GM21723 (cell line): ENCODE data around the gene FAM131C.
A peak's percentile ranks its signal among the peaks of the same experiment; 100 is the strongest.
"Not testable (repeated sequence)": the region's sequence is repeated elsewhere in the genome, so short reads cannot be mapped to it uniquely, and the experiment has no call there.

Experiments used
- ATAC-seq: cut with Tn5 transposase; IDR thresholded peaks from one replicate; pipeline ENCODE4 v1.9.1; 2021; ENCODE audit warnings: mild to moderate bottlenecking, moderate library complexity; ENCODE audit not compliant: unreplicated experiment

FAM131C gene

DNA sequence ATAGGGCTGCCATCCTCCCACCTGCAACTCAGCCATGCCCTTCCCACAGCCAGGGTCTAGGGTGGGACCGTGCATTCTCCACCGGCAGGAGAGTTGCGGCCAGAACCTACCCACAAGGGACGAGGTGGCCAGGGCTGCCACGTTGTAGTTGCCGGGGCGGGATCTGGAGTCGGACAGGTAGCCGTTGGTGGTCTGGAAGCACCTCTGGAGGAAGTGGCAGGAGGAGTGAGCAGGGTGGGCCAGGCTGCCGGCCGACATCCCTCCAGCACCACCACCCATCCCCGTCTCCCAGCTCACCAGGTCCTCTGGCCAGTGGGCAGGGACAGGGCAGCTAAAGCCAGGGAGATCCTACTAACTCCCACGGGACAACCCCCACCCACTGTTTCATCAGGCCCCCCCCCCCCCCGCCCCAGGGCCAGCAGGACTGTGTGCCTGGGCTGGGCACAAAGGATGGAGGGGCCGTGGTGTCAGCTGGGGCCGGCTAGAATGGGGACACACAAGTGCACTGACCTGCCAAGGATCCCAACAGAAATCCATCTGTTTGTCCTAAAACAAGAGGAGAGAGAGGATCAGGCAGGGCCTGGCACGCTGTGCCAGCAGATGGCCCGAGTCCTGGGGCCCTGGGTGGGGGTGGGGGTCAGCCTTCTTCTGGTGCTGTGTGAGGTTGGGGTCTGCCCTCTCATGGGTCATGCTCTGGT is 11.3 kb downstream of the FAM131C start:
- not testable (repeated sequence) for ATAC-seq

DNA sequence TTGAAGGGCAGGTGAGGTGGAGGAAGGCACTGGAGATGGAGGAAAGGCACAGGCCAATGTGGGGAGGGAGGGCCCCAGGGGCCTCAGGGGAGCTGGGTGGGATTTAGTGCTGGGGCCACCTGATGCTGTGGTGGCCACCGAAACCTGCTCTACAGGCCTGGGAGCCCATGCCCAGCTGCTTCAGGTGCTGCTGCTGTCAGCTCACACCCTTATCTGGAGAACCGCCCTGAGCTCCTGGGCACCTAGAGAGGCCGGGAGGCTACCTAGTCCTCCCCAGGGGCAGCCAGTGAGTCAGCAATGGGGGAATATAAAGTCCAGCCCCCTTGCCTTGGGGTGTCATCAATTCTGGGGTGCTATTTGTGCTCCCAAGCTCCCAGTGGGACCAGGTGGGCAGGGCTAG is 12.2 kb downstream of the FAM131C start:
- no peak for ATAC-seq

DNA sequence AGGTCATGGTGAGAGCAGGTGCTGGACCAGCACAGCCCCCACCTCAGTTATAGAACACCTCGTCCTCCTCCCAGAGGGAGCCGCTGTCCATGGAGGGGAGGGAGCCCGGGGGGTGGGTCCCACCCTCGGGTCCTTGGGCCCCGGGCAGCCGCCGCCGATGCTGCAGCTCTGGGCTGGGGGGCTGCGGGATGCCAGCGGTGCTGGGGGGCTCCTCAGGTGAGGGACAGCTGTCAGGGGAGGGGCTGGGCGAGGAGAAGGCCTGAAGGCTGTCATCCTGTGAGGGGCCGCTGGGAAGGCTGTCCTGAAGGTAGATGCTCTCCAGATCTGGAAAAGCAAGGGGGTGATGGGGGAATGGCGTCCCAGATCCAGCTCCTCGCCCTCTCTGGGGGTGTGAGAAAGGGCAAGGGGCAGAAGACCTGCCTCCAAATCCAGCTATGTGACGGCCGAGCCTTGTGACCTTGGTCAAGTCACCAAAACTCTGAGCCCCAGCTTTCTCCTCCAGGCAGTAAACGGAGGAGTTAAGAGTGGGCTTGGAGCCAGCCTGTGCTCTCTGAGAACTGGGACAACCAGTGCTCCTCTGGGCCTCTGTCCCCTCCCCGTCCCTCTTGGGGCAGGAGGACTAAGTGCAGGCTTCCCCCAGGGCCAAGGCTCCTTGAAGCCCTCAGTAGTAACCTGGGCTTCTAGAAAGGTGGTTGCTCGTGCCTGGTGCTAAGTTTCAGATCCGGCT is 14.9 kb downstream of the FAM131C start:
- not testable (repeated sequence) for ATAC-seq

DNA sequence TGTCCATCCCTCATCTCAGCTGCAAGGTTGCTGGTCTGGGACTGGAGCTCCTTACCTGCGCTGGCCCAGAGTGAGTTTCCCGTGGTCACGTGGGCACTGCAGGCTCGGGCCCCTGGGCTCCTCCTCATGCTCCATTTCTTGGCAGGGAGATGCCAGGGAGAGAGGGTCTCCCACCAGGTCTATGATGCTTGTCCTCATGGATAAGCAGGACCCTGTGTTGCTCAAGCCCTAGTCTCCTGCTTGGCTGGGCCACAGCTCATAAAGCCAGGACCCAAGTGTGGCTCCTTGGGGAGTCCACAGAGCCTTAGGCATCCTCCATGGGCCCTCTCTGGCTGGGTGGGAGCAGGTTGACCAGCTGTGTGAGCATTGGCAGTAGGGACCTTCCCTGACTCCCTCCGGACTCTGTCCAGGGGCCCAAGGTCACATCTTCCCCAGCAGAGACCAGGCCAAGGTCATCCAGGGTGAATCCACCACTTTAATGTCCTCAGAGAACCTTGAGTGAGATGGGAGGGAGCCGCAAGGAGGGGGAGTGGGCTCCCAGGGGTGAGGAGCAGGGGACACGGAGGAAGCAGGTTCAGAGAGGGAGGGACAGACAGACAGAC is 16.0 kb downstream of the FAM131C start:
- ATAC-seq: not testable (repeated sequence)

DNA sequence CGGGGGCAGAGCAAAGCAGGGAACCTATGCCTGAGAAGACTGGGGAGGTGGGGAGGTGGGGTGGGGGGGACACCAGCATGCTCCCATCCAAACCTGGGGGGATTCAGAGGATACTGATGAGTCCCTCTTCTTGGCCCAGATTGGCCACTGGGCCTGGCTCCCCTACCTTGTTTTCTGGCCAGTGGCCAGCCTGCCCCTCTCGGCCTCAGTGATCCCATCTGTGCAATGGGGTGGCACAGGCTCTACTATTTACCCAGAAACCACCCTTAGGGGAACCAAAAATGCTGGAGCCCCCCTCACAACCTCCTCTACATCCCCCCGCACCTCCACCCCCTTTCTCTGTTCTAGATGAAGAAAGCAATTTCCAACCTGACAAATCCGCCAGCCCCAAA is 16.9 kb downstream of the FAM131C start:
- not testable (repeated sequence) for ATAC-seq

DNA sequence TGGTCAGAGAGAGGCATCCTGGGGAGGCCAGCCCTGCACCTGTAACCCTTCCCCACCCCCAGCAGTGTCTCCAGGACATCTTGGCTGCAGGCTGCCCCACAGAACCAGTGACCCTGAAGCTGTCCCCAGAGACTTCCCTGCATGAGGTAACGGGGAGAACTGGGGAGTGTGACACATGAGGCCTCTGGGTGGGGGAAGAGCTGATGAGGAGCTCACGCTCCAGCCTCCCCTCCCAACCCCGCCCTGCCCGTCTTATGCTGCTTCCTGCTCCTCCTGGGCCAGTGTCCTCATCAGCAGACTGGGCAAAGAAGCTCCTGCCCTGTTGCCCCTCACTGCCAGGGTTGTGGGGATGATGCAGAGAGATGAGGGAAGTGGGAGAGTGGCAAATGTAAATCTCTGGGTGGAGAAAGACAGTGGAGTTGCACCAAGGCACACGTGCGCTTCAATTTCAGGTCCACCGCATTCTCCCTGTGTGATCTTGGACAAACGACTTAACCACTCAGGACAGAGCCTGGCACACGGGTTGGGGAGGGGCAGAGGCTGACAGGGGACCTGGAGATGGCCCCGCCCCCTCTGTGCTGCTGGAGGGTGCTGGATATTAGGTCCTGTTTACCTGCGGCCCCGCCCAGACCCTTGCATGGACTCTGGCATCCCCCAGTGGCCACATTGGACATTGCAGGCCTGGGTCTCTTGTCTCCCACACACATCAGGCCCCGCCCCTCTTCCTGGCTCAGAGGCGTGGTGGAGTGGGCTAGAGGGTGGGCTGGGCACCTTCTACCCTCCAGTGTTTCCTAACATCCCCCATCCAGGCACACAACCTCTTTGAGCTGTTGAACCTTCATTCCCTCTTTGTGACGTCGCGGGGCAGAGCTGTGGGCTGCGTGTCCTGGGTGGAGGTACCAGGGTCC is 17.6 kb downstream of the FAM131C start:
- peak; percentile 62 for ATAC-seq

DNA sequence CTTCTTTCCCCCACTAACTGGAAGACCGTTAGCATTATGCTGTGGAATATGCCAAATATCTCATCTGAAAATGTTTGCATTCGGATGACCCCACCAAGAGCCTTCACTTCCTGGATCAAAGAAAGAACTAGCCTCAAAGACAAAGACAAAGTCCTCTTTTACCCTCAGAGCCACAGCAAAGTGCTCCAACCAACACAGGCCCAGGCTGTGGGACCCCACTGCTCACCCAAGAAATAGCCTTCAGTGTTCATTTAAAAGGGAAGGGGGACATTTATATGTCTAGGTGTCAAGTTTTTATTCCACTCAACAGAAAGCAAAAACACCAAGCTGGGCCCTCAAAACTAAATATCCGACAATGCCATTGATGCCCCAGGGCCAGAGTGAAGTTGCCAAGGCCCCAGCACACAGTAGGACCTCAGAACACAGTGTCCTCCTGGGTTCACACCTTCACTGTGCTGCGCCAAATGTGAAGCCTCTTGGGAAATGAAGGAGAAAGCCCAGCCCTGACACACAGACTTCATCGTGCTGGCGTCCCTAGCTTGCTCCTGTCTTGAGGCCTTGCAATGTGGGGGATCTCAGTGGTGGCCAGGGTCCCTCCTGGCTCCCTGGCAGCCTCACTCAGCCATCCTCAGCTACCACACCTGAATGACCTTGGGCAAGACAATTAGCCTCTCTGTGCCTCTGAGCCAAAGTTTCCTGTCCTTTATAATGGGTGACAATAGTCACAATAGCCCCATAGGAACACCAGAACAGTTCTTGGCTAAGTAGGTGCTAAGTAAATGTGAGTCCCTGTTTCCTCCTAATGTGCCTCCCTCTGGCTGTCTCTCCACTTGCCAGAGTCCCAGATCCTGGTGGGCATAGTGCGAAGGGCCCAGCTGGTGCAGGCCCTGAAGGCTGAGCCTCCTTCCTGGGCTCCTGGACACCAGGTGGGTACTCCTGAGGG is 18.6 kb downstream of the FAM131C start:
- no peak for ATAC-seq

DNA sequence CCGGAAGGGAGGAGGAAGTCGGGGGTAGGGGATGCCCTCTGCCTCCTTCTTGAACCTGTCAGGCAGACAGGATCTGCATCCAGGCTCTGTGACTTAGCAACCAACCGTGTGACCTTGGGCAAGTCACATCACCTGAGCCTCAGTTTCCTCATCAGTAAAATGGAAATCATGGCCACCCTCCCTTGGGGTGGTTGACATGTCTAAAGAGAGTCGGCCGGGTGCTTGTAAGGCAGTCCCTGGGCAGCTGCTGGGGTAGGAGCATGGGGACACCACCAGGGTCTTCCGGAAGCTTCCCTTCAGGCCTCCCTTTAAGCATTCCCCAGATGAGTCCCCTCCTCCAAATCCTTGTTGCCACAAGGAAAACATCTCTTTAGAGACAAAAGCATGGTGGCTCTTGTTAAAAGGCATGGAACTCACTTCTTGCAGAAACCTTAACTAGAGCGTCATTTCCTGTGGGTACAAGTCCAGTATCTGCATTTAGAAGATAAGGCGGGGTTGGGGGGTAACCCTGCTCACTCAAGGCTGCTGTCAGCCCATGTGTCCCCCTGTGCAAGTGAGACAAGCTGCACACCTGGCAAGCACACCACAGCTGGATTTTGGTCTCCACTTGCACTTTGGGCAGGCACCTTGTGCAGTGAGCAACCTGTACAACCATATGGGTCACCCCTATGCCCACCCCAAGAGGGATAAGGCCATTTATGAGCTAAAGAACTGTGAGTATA is 19.5 kb downstream of the FAM131C start:
- no peak for ATAC-seq

DNA sequence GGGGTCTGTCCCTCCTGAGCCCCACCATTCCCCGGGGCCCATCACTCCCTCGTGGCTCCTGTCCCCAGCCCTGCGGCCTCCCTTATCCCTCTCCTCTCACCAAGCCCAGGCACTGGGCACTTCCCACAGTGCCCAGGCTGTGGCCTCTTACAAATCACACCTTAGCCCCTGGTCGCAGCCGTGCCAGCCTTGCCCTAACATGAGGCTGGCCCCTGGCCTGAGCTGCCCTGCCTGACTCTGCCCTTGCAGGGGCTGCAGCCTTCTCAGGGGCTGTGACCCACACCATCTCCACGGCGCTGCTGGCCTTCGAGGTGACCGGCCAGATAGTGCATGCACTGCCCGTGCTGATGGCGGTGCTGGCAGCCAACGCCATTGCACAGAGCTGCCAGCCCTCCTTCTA is 21.5 kb downstream of the FAM131C start:
- not testable (repeated sequence) for ATAC-seq

DNA sequence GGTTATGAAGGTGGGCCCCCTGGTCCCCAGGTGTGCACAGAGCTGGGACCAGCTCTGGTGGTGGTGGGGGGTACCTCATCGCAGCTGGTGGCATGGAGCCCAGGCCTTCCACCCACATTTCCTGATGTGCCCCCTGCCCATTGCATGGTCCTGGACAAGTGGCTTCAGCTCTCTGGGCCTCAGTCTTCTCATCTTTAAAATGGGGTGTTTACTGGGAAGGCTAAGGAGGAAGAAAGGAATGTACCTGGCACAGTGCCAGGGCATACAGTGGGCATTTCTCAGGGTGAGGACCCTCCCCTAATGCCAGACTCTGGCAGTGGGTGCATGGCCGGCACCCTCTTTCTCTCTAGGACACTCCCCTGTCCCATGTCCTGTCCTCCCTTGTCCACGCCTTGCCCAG is 22.4 kb downstream of the FAM131C start:
- ATAC-seq: no peak

DNA sequence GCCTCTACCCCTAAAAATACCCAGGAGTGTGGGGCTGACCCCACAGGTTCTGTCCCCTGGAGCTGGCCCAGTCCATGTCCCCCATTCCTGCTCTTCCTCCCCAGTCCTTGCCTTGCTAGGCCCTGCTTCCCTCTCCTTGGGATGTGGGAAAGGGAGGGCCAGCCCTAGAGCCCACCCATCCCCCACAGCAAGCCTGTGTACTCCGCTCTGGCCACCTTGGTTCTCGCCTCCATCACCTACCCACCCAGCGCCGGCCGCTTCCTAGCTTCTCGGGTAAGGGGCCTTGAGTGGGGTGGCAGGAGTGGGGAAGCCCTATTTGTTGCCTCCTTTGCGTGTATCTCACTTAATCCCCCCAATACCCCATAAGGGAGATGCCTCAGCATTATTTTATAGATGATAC is 23.1 kb downstream of the FAM131C start:
- ATAC-seq: no peak

DNA sequence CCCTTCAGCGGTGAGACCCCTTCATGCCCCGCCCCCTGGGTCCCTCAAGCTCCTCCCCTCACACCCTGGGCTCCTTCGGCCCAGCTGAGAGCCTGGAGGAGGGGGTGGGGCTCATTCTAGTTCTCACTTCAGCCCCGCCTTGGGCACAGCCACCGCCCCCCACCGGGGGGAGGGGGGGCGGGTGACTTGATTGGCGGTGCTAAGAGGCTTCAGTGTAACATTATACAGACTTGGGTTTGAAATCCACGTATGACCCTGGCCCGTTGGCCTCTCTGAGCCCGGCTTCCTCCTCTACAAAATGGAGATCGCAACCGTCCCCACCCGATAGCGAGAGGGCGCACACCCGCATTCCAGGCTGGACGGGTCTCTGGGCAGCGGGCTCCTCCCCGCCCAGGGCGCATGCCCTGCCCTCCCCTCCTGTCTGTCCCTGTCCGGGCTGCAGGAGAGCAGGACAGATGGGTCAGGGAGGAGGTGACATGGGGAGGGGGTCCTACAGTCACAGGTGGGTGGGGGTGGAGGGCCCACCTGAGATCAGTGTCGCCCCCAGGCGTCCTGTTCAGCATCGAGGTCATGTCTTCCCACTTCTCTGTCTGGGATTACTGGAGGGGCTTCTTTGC is 24.8 kb downstream of the FAM131C start:
- ATAC-seq: no peak

DNA sequence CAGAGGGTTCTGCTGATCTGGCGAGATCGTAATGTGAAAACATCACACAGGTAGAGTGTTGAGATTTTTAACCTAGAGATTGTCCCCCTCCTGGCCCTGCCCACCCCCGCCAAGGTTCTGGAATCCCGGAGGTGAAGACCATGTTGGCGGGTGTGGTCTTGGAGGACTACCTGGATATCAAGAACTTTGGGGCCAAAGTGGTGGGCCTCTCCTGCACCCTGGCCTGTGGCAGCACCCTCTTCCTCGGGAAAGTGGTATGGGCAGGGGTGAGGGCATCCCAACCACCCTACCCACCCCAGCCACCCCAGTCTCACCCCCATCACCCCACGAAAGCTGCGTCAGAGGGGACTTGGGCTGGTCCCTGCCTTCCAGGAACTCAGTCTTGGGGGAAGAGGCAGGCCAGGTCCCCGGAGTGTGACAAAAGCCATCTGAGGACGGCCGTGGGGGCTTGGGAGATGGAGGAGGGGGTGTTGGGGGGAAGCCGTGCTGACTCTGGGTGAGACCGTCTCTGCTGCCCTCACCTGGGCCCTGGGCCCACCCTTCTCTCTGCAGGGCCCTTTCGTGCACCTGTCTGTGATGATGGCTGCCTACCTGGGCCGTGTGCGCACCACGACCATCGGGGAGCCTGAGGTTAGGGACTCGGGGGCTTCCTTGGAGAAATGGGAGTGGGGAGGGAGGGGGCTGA is 25.5 kb downstream of the FAM131C start:
- no peak for ATAC-seq

DNA sequence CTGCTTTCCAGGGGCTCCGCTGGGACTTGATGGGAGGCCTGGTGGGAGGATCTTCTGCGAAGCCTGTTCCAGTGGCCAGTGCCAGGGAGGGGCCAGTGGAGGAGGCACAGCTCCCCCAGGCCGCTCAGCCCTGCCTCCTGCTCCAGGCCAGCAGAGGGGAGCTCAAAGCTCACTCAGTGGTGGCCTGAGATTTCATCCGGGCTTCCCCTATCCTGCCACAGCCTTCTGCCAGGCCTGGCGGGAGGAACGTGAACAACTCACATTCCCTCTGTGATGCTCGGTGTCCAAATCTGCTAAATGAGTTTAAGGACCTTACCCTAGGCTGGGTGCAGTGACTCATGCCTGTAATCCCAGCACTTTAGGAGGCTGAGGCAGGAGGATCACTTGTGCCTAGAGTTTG is 26.6 kb downstream of the FAM131C start:
- no peak for ATAC-seq

DNA sequence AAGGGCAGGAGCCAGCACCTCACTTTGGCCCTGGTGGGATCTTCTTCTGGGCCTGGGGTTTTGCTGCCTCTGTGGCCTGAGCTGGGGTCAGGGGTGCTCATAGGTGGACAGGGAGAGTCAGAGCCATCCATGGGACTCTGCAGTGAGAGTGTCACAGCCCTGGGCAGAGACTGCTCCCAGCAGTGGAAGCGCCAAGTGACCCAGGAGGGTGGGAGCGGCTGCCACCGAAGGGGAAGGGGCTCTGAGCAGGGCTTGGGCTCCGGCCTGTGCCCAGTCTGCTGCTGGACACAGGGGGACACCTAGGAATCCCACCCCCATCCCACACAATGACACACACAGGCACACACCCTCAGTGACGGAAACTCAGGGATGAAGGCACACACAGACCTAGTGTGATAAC is 29.5 kb downstream of the FAM131C start:
- no peak for ATAC-seq

DNA sequence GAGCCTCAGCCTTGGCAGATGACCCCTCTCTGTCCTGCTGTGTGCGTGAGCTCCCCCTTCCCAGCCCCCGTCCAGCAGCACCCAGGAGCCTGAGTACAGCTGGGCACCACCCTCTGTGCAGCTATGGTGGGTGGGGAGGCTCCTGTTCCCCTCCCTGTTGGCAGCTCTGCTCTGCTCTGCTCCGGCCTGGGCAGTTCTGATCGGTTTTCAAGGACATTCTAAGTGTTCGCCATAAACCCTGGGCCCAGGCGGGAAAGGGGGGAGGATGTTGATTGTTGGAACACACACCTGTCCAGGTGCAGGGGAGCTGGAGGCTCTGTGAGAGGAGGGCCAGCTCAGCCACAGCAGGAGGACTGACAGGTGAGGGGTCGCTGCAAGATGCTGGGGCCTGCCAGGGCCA is 29.9 kb downstream of the FAM131C start, which contains the start of gene CLCNKB:
Gene CLCNKB, plus strand, starts transcription at position 262 of the 400 bp plus-strand sequence. CDS start 711 bp downstream, outside the sequence.
- no peak for ATAC-seq

DNA sequence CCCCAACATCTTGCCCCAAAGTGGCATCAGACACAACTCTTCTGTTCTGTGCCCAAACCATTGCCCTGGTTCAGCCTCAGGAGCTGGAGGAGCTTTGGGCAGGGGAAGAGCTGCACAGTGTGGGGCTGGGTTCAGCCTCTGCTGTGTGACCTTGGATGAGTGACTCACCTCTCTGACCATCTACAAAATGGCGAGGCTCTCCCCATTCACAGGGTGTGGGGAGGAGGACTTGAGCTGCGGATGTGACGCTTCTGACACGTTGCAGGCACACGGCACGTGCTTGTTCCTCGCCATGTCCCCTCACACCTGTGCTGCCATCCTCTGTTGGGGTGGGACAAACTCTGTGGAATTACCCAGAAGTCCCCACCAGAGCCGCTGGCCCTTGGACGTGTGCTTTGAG is 30.8 kb downstream of the FAM131C start:
- ATAC-seq: not testable (repeated sequence)

DNA sequence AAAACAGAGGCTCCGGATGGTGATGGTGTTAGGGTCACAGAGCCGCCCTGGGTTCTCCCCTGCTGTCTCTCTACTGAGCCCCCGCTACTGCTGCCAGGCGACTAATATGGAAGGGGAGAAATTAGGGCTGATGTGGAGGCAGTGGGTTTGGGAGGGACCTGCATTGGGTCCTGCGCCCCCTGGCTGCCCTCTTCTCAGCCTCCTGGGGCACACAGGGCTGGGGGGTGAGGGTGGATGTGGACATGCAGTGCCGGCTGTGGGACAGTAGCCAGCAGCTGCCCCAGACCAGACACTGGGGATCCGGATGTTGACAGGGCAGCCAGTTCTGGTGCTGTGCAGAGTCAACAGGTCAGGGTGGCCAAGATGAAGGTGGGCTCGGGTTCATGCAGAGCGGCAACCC is 31.4 kb downstream of the FAM131C start:
- ATAC-seq: no peak
